ENCODE results near the gene PIP5K1C.

The PIP5K1C gene

DNA sequence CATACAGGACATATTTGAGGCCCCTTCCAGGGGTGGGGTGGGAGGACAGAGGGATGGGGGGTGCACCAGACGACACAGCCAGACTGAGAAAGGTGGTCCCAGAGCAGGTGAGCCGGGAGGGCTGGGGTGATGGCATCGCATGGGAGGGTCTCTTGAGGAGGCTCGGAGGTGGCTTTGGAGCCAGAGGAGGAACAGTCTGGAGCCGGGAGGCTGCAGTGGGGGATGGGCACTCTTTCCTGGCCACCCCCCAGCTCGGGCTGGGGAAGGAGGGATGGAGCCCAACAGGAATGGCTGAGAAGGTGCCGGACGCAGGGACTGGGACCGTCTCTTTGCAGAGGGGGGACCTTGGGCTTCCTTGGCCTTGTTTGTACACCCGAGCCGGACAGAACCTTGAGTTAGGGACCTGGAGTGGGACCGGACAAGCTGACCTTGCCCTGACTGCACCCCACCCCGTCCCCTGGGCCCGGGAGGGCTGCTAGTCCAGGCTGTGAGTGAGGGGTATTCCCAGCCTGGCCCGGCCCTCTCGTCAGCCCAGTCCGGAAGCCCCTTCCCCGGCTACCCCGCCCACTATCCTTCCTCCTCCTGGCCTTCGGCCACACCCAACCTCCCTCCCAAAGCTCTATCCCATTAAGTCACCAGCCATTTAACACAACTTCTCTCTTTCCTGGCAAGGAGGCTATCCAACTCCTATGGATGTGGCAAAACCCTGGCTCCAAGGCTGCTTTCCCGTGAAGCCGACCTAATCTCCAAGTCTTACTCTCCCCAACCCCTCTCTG lies 92.8 kb downstream of the PIP5K1C start:
- H3K9me3 ChIP-seq (ENCODE audit: control insufficient read depth, insufficient read depth, low read depth, low read length): no peaks in the 10 kb centered on the region
- H3K9ac ChIP-seq (ENCODE audit: low read length): peak overlapping the region; percentile 31

DNA sequence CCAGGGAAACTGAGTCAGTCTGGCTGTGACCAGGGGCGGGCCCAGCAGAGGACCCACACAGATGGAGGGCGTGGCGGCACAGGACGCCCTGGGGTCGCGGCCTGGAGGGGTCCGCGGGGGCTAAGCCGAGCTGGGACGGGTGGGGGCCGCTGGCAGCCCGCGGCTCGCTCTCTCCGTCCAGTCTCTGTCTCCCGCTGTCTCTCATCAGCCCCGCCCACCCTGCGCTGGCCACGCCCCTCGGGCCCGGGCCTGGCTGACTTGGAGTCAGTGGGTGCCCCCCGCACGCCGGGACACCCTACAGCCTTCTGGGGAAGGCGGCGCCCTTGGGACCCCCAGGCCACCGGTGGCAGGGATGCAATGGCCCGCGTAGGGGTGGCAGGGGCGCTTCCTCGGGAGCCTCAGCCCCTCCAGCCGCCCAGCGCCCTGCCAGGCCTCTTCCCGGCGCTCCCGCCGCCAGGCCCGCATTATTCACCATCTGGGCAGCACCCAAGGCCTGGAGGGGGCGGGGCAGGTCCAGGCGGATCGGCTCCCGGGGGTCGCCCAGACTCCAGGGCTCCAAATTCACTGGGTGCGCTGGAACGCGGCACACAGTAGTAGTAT lies 93.5 kb downstream of the PIP5K1C start, which contains the start of gene TBXA2R:
Gene TBXA2R (minus strand): TSS at position 186 of the 600 bp plus-strand sequence. CDS start 6,241 bp downstream, outside the sequence.
- Histone ChIP-seq H3K27me3 (ENCODE audit: control insufficient read depth, insufficient read depth, low read length) (peaks cover 13% of the 10 kb centered on the region), H3K9ac (ENCODE audit: low read length) (peak within 1 kb of the TSS; percentile 31), H3K9me3 (ENCODE audit: control insufficient read depth, insufficient read depth, low read depth, low read length) (no peaks in the 10 kb centered on the region), H3K36me3 (ENCODE audit: control insufficient read depth, insufficient read depth, low read length) (peaks cover 20% of the 10 kb centered on the region), H3K4me3 (ENCODE audit: low read depth, low read length) (peak within 1 kb of the TSS; percentile 64), H3K4me1 (ENCODE audit: control insufficient read depth, insufficient read depth, low read length) (peaks cover 8% of the 10 kb centered on the region; the same call in 1 of the 2 replicates), H3K27ac (ENCODE audit: low read depth, low read length) (no peak within 1 kb of the TSS)

More for the DNA sequence above, 92.8 kb downstream of the PIP5K1C start:
- Histone ChIP-seq H3K36me3 (ENCODE audit: control insufficient read depth, insufficient read depth, low read length) (peaks cover 27% of the 10 kb centered on the region), H3K27me3 (ENCODE audit: control insufficient read depth, insufficient read depth, low read length) (peaks cover 13% of the 10 kb centered on the region), H3K4me1 (ENCODE audit: control insufficient read depth, insufficient read depth, low read length) (peaks cover 8% of the 10 kb centered on the region; the same call in 1 of the 2 replicates), H3K27ac (ENCODE audit: low read depth, low read length) (no peak overlapping the region), H3K4me3 (ENCODE audit: low read depth, low read length) (peak overlapping the region; percentile 64)

DNA sequence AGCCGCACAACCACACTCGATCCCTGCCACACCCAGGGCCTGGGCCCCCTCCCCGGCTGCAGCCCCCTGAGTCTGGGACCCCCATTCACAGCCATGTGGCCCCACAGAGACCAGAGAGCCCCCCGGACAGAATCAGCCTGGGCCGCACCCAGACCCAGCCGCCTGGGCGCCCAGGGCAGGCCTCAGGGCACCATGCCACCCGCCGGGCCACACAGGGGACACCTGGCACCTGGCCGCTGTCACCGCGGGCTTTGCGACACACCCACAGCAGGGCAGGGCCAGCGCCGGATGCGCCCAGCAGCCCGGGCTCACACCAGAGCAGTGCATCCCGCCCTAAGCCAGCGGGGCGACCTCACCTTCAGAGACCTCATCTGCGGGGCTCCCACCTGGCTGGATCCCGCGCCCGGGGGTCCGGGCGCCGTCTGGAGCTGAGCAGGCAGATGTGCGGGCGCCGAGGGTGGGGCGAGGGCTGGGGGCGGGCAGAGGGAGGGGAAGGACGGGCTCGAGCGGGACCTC lies 94.0 kb downstream of the PIP5K1C start:
- no peak overlapping the region for H3K27ac ChIP-seq (ENCODE audit: low read depth, low read length)
- peak overlapping the region; percentile 64 for H3K4me3 ChIP-seq (ENCODE audit: low read depth, low read length)
- H3K27me3 ChIP-seq (ENCODE audit: control insufficient read depth, insufficient read depth, low read length): peaks cover 13% of the 10 kb centered on the region
- peaks cover 8% of the 10 kb centered on the region; the same call in 1 of the 2 replicates for H3K4me1 ChIP-seq (ENCODE audit: control insufficient read depth, insufficient read depth, low read length)
- H3K9me3 ChIP-seq (ENCODE audit: control insufficient read depth, insufficient read depth, low read depth, low read length): no peaks in the 10 kb centered on the region
- no peak overlapping the region for H3K9ac ChIP-seq (ENCODE audit: low read length)
- peaks cover 15% of the 10 kb centered on the region for H3K36me3 ChIP-seq (ENCODE audit: control insufficient read depth, insufficient read depth, low read length)

DNA sequence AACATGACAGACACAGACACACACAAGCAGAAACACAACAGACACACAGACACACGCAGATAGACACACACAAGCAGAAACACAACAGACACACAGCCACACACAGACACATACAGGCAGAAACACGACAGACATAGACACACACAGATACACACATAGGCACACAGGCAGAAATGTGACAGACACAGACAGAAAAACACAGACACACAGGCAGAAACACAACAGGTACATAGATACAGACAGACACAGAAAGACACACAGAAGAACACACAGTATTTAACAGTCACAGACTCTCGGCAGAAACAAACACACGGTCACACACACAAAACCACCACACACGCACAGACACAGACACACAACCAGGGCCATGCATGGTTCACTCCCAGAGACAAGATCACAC lies 94.5 kb downstream of the PIP5K1C start:
- H3K27me3 ChIP-seq (ENCODE audit: control insufficient read depth, insufficient read depth, low read length): peaks cover 13% of the 10 kb centered on the region
- H3K36me3 ChIP-seq (ENCODE audit: control insufficient read depth, insufficient read depth, low read length): peaks cover 11% of the 10 kb centered on the region
- H3K9ac ChIP-seq (ENCODE audit: low read length): no peak overlapping the region
- H3K27ac ChIP-seq (ENCODE audit: low read depth, low read length): no peak overlapping the region
- H3K4me1 ChIP-seq (ENCODE audit: control insufficient read depth, insufficient read depth, low read length): peaks cover 8% of the 10 kb centered on the region; the same call in 1 of the 2 replicates
- no peaks in the 10 kb centered on the region for H3K9me3 ChIP-seq (ENCODE audit: control insufficient read depth, insufficient read depth, low read depth, low read length)
- peak overlapping the region; percentile 64 for H3K4me3 ChIP-seq (ENCODE audit: low read depth, low read length)

DNA sequence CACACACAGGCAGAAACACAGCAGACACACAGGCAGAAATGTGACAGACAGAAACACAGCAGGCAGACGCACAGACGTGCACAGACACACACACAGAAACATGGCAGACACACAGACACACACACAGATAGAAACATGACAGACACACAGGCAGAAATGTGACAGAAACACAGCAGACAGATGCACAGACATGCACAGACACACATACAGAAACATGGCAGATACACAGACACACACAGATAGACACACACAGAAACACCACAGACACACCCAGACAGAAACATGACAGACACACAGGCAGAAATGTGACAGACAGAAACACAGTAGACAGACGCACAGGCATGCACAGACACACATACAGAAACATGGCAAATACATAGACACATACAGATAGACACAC lies 94.9 kb downstream of the PIP5K1C start:
- no peak overlapping the region for H3K9ac ChIP-seq (ENCODE audit: low read length)
- peaks cover 8% of the 10 kb centered on the region; the same call in 1 of the 2 replicates for H3K4me1 ChIP-seq (ENCODE audit: control insufficient read depth, insufficient read depth, low read length)
- no peak overlapping the region for H3K27ac ChIP-seq (ENCODE audit: low read depth, low read length)
- no peaks in the 10 kb centered on the region for H3K9me3 ChIP-seq (ENCODE audit: control insufficient read depth, insufficient read depth, low read depth, low read length)
- peaks cover 13% of the 10 kb centered on the region for H3K27me3 ChIP-seq (ENCODE audit: control insufficient read depth, insufficient read depth, low read length)
- peak overlapping the region; percentile 64; the same call in 1 of the 2 replicates for H3K4me3 ChIP-seq (ENCODE audit: low read depth, low read length)
- H3K36me3 ChIP-seq (ENCODE audit: control insufficient read depth, insufficient read depth, low read length): peaks cover 7% of the 10 kb centered on the region

DNA sequence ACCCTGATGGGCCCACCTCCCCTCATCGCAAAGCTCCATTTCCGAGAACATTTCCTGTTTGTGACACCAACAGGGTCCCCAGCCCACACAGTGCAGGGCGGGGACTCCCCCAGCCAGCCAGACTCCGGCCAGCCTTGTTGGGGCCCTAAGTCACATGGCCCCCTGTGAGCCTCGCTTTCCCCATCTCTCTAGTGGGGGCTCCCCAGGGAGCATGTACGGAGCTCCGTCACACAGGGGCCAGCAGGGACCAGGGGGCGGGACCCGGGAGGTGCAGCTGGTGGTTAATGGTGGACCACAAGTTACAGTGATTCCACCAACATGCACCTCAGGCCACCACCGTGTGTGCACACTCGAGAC lies 95.3 kb downstream of the PIP5K1C start:
- H3K4me3 ChIP-seq (ENCODE audit: low read depth, low read length): no peak overlapping the region

DNA sequence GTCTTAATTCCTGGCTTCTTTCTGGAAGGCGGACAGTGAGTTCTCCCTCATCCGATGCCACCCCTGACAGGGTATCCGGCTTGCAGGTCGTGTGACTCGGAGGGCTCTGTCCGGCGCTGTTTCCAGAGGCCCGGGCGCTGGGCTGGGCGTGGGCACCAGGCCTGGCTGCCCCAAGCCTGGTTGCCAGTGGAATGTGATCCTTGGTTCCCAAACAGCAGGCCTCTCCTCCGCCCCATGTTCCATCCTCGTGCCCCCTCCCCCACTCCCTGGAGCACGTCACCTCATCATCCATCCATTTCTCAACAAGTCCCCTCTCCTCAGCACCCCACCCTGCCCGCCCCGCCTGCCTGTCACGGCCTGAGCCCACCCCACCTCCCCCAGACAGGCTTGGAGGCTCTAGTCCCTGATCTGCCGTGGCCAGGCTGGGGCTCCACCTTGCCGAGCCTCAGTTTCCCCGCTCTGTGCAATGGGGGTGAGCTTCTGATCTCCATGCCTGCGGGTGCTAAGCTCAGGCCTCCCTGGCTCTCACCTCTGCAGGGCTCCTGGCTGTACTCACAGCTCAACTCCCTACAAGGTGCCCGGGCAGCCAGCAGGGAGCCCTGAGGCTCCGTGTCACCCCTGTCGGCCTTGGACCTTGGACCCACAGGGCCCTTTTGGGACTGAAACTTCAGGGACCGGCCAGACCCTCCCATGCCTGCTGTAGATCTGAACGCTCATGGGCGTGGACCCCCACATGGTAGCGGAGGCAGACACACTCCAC lies 95.9 kb downstream of the PIP5K1C start:
- Histone ChIP-seq H3K4me3 (ENCODE audit: low read depth, low read length) (no peak overlapping the region), H3K36me3 (ENCODE audit: control insufficient read depth, insufficient read depth, low read length) (no peaks in the 10 kb centered on the region), H3K4me1 (ENCODE audit: control insufficient read depth, insufficient read depth, low read length) (peaks cover 8% of the 10 kb centered on the region; the same call in 1 of the 2 replicates), H3K9me3 (ENCODE audit: control insufficient read depth, insufficient read depth, low read depth, low read length) (no peaks in the 10 kb centered on the region), H3K27me3 (ENCODE audit: control insufficient read depth, insufficient read depth, low read length) (peaks cover 13% of the 10 kb centered on the region), H3K9ac (ENCODE audit: low read length) (no peak overlapping the region), H3K27ac (ENCODE audit: low read depth, low read length) (no peak overlapping the region)

More for the DNA sequence above, 95.3 kb downstream of the PIP5K1C start:
- peaks cover 3% of the 10 kb centered on the region; the same call in 1 of the 2 replicates for H3K36me3 ChIP-seq (ENCODE audit: control insufficient read depth, insufficient read depth, low read length)
- H3K27ac ChIP-seq (ENCODE audit: low read depth, low read length): no peak overlapping the region
- no peak overlapping the region for H3K9ac ChIP-seq (ENCODE audit: low read length)
- peaks cover 8% of the 10 kb centered on the region; the same call in 1 of the 2 replicates for H3K4me1 ChIP-seq (ENCODE audit: control insufficient read depth, insufficient read depth, low read length)
- H3K9me3 ChIP-seq (ENCODE audit: control insufficient read depth, insufficient read depth, low read depth, low read length): no peaks in the 10 kb centered on the region
- peaks cover 13% of the 10 kb centered on the region for H3K27me3 ChIP-seq (ENCODE audit: control insufficient read depth, insufficient read depth, low read length)

DNA sequence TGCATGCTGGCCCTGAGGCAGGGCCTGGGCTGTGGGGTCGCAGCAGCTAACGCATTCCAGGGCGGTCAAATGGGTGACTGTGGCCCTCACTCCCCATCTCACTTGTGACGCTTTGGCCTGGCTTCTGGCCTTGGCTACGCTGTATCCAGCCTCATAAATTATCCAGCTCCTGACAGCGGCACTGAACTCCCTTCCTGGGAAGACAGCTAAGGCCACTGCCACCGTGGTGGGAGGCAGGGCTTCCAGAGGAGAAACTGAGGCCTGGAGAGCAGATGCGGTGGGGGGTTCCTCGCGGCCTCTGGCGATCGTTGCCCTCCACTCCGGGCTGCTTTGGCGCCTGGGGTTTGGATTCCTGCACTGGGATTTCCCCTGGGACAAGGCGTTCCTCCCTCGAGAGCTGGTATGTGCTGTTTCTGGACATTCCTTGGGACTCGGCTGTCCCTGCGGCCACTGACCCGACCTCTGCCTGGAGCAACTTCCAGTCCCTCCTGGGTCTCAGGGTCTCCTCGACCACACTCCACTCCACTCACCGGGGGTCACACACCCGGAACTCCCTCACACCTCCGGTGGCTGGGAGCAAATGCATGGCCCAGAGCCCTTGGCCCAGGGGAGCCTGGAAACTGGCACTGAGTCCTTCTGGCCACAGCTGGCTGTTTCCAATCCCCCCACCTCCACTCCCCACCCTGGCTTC lies 97.0 kb downstream of the PIP5K1C start:
- no peak overlapping the region for H3K27ac ChIP-seq (ENCODE audit: low read depth, low read length)
- no peak overlapping the region for H3K9ac ChIP-seq (ENCODE audit: low read length)
- H3K4me3 ChIP-seq (ENCODE audit: low read depth, low read length): no peak overlapping the region
- peaks cover 13% of the 10 kb centered on the region for H3K27me3 ChIP-seq (ENCODE audit: control insufficient read depth, insufficient read depth, low read length)
- peaks cover 5% of the 10 kb centered on the region; the same call in 1 of the 2 replicates for H3K4me1 ChIP-seq (ENCODE audit: control insufficient read depth, insufficient read depth, low read length)
- H3K36me3 ChIP-seq (ENCODE audit: control insufficient read depth, insufficient read depth, low read length): no peaks in the 10 kb centered on the region
- H3K9me3 ChIP-seq (ENCODE audit: control insufficient read depth, insufficient read depth, low read depth, low read length): no peaks in the 10 kb centered on the region

DNA sequence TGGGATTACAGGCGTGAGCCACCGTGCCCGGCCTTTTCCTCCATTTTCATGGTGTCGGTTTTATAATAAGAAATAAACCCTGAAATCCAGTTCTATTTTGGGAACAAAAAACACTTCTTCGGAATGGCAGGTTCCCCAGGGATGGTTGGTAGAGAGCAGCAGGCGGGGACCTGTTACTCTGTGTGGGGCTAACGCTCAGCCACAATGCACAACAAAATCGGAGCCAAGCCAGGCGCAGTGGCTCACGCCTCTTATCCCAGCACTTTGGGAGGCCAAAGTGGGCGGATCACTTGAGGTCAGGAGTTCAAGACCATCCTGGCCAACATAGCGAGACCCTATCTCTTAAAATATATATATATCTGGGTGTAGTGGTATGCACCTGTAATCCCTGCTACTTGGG lies 99.2 kb downstream of the PIP5K1C start:
- H3K27me3 ChIP-seq (ENCODE audit: control insufficient read depth, insufficient read depth, low read length): peaks cover 10% of the 10 kb centered on the region
- H3K36me3 ChIP-seq (ENCODE audit: control insufficient read depth, insufficient read depth, low read length): no peaks in the 10 kb centered on the region
- no peaks in the 10 kb centered on the region; the same call in 1 of the 2 replicates for H3K4me1 ChIP-seq (ENCODE audit: control insufficient read depth, insufficient read depth, low read length)
- H3K9me3 ChIP-seq (ENCODE audit: control insufficient read depth, insufficient read depth, low read depth, low read length): no peaks in the 10 kb centered on the region
- no peak overlapping the region for H3K27ac ChIP-seq (ENCODE audit: low read depth, low read length)
- no peak overlapping the region for H3K9ac ChIP-seq (ENCODE audit: low read length)
- H3K4me3 ChIP-seq (ENCODE audit: low read depth, low read length): no peak overlapping the region

DNA sequence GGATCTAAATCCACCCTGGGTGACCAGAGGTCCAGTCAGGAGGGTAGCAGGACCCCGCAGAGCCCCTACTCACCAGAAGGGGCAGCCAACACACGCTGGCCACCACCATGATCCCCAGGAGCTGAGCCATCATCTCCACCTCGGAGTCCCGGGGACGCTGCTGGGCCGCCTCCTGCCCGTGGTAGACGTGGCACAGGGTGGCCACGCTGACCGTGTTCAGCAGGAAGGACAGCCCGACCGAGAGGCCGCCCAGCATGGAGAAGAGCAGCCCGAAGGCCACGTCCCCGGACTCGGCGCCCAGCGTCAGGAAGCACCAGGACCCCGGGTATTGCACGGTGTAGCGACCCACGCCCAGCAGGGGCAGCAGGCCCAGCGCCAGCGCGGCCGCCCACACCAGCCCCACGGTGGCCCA lies 100.5 kb downstream of the PIP5K1C start:
- Histone ChIP-seq H3K36me3 (ENCODE audit: control insufficient read depth, insufficient read depth, low read length) (no peaks in the 10 kb centered on the region), H3K9me3 (ENCODE audit: control insufficient read depth, insufficient read depth, low read depth, low read length) (no peaks in the 10 kb centered on the region), H3K27me3 (ENCODE audit: control insufficient read depth, insufficient read depth, low read length) (no peaks in the 10 kb centered on the region), H3K4me1 (ENCODE audit: control insufficient read depth, insufficient read depth, low read length) (no peaks in the 10 kb centered on the region; the same call in 1 of the 2 replicates), H3K27ac (ENCODE audit: low read depth, low read length) (no peak overlapping the region), H3K9ac (ENCODE audit: low read length) (no peak overlapping the region), H3K4me3 (ENCODE audit: low read depth, low read length) (no peak overlapping the region)
